Measurements from ENCODE around the gene PGBD2. TPM values are rescaled to one million over a fixed set of nuclear protein-coding genes. Genes with fewer than 3 reads are reported as not detected.

PGBD2 gene
- total RNA-seq, 1 experiment from 2014 or later: 6.5 TPM

GRCh38 chr1:248890549-248891498 lies 15.2 kb upstream of the PGBD2 start:
- ATAC-seq (no peak), DNase-seq (ENCODE audit: low spot score) (no peak)
- Mint-ChIP-seq H3K4me1 (peaks cover 17% of the 10 kb centered on the region), H3K9me3 (no peaks in the 10 kb centered on the region), H3K36me3 (no peaks in the 10 kb centered on the region), H3K27me3 (ENCODE audit: low read depth) (peaks cover 9% of the 10 kb centered on the region), H3K4me3 (no peak overlapping the region), H3K27ac (no peak overlapping the region)
- ChIA-PET POLR2A (no interaction called here), CTCF (interaction anchor here (1.1 kb wide), 1 partner anchor 53 kb away, joined by 3 read pairs; the partner anchor contains the start of gene ZNF672)
- TF ChIP-seq NFATC4 (CRISPR knock-in tag; IDR thresholded peaks at IDR 0.05): no peak

- ATAC-seq (no peak), DNase-seq (ENCODE audit: low spot score) (no peak)
- Mint-ChIP-seq H3K4me1 (peaks cover 14% of the 10 kb centered on the region), H3K4me3 (no peak overlapping the region), H3K9me3 (no peaks in the 10 kb centered on the region), H3K27me3 (ENCODE audit: low read depth) (peaks cover 9% of the 10 kb centered on the region), H3K36me3 (no peaks in the 10 kb centered on the region), H3K27ac (no peak overlapping the region)
- CTCF ChIA-PET: interaction anchor here (1.0 kb wide), 1 partner anchor 9 kb away, joined by 3 read pairs; no protein-coding TSS in a partner anchor
- POLR2A ChIA-PET: no interaction called here
- TF ChIP-seq SMAD3 (CRISPR knock-in tag; IDR thresholded peaks at IDR 0.05; ENCODE audit: borderline replicate concordance): no peak
- TF ChIP-seq USF2 (CRISPR knock-in tag; IDR thresholded peaks at IDR 0.05): no peak
- TF ChIP-seq ZNF423 (CRISPR knock-in tag; IDR thresholded peaks at IDR 0.05): no peak
- TF ChIP-seq E2F4 (CRISPR knock-in tag; IDR thresholded peaks at IDR 0.05; ENCODE audit: borderline replicate concordance, low read depth): no peak
These were observed 14.3 kb upstream of the PGBD2 start for GRCh38 chr1:248891758-248892157.

- H3K9me3 Mint-ChIP-seq: no peaks in the 10 kb centered on the region
- H3K4me1 Mint-ChIP-seq: peaks cover 17% of the 10 kb centered on the region
- TF ChIP-seq USF2 (CRISPR knock-in tag; IDR thresholded peaks at IDR 0.05) (no peak), GABPB1 (CRISPR knock-in tag; IDR thresholded peaks at IDR 0.05) (no peak), ZNF232 (CRISPR knock-in tag; IDR thresholded peaks at IDR 0.05) (no peak), IRF2 (CRISPR knock-in tag; IDR thresholded peaks at IDR 0.05; ENCODE audit: borderline replicate concordance, low read depth) (no peak), JUN (CRISPR knock-in tag; IDR thresholded peaks at IDR 0.05) (no peak), USF1 (CRISPR knock-in tag; IDR thresholded peaks at IDR 0.05) (no peak)
- POLR2A ChIA-PET: no interaction called here
- CTCF ChIA-PET: interaction anchor here (1.0 kb wide), 1 partner anchor 8 kb away, joined by 3 read pairs; no protein-coding TSS in a partner anchor
- DNase-seq (ENCODE audit: low spot score) (no peak), ATAC-seq (no peak)
- H3K36me3 Mint-ChIP-seq: no peaks in the 10 kb centered on the region
- no peak overlapping the region for H3K4me3 Mint-ChIP-seq
- H3K27me3 Mint-ChIP-seq (ENCODE audit: low read depth): peaks cover 9% of the 10 kb centered on the region
- H3K27ac Mint-ChIP-seq: no peak overlapping the region
These were observed 13.4 kb upstream of the PGBD2 start for GRCh38 chr1:248892590-248892989.

- POLR2A ChIA-PET: no interaction called here
- no peak for DNase-seq (ENCODE audit: low spot score)
- ATAC-seq: no peak
- Mint-ChIP-seq H3K9me3 (no peaks in the 10 kb centered on the region; the same call in 1 of the 2 replicates), H3K27me3 (ENCODE audit: low read depth) (peaks cover 18% of the 10 kb centered on the region), H3K4me3 (no peak overlapping the region), H3K27ac (no peak overlapping the region), H3K36me3 (no peaks in the 10 kb centered on the region), H3K4me1 (peaks cover 24% of the 10 kb centered on the region)
- CTCF ChIA-PET: no interaction called here
- TF ChIP-seq MYBL2 (CRISPR knock-in tag; IDR thresholded peaks at IDR 0.05) (no peak), MLX (CRISPR knock-in tag; IDR thresholded peaks at IDR 0.05) (no peak), ZNF317 (CRISPR knock-in tag; IDR thresholded peaks at IDR 0.05; ENCODE audit: borderline replicate concordance, low read depth) (no peak), ETV6 (CRISPR knock-in tag; IDR thresholded peaks at IDR 0.05) (no peak), CDX4 (CRISPR knock-in tag; IDR thresholded peaks at IDR 0.05; ENCODE audit: borderline replicate concordance) (no peak), ERG (CRISPR knock-in tag; IDR thresholded peaks at IDR 0.05) (no peak), KAT7 (CRISPR knock-in tag; IDR thresholded peaks at IDR 0.05; ENCODE audit: borderline replicate concordance) (no peak), RELA (CRISPR knock-in tag; IDR thresholded peaks at IDR 0.05; ENCODE audit: borderline replicate concordance) (no peak), CREM (CRISPR knock-in tag; IDR thresholded peaks at IDR 0.05) (no peak), ZNF416 (CRISPR knock-in tag; IDR thresholded peaks at IDR 0.05) (no peak), E2F4 (CRISPR knock-in tag; IDR thresholded peaks at IDR 0.05; ENCODE audit: borderline replicate concordance, low read depth) (no peak)
These were observed 11.2 kb upstream of the PGBD2 start for GRCh38 chr1:248894837-248895236.
